H1 (cell line): ENCODE results near the gene ARHGAP24. TPM values are rescaled to one million over a fixed set of nuclear protein-coding genes. Genes with fewer than 3 reads are reported as not detected.
A peak's percentile ranks its signal among the peaks of the same experiment; 100 is the strongest.

ENCODE experiments used
- CTCF ChIA-PET: fragments of 300-600 bp; sonication (Branson Sonifier 250); formaldehyde crosslinking; loops from one replicate; lab custom pipeline; 2021; ENCODE audit not compliant: partially characterized antibody; lab: Charles Lee
- POLR2A ChIA-PET: fragments of 300-600 bp; sonication (Branson Sonifier 250); formaldehyde crosslinking; loops from one replicate; lab custom pipeline; 2021; ENCODE audit warnings: inconsistent platforms; ENCODE audit not compliant: partially characterized antibody; lab: Charles Lee
- DNase-seq, 2 experiments: peaks; one replicate each; pipeline versions ENCODE4 v3.0.0 to v3.0.0-alpha.2; 2010 to 2022; ENCODE audit warnings: low spot score in 2 of 2, low read depth in 1 of 2, mixed read lengths in 1 of 2
- FAIRE-seq: peaks from 2 replicates; lab custom pipeline; 2011; peaks lifted over from hg19 to GRCh38; lab: Jason Lieb, UNC
- H2AFZ ChIP-seq: 2 replicates; pipeline ENCODE4 v1.8.1; 2012; ENCODE audit warnings: low read length, inconsistent platforms
- H2AK5ac ChIP-seq: 2 replicates; pipeline ENCODE4 v1.6.1; 2013; ENCODE audit warnings: low read depth, low read length
- H2BK120ac ChIP-seq: replicated peaks from 2 replicates; pipeline ENCODE3; 2013; ENCODE audit warnings: low read depth, low read length, inconsistent platforms
- H2BK12ac ChIP-seq: 2 replicates; pipeline ENCODE4 v1.6.1; 2013; ENCODE audit warnings: low read depth, low read length
- H2BK15ac ChIP-seq: 2 replicates; pipeline ENCODE4 v1.6.1; 2013; ENCODE audit warnings: low read length
- H2BK20ac ChIP-seq: 2 replicates; pipeline ENCODE4 v1.6.1; 2013; ENCODE audit warnings: low read length
- H2BK5ac ChIP-seq: 2 replicates; pipeline ENCODE4 v1.6.1; 2013; ENCODE audit warnings: low read depth, low read length
- H3K14ac ChIP-seq: 2 replicates; pipeline ENCODE4 v1.6.1; 2013; ENCODE audit warnings: inconsistent platforms; ENCODE audit not compliant: insufficient read length
- H3K18ac ChIP-seq: 2 replicates; pipeline ENCODE4 v1.6.1; 2013; ENCODE audit warnings: low read length; ENCODE audit errors: extremely low read depth
- H3K23ac ChIP-seq: 2 replicates; pipeline ENCODE4 v1.6.1; 2013; ENCODE audit warnings: inconsistent platforms; ENCODE audit not compliant: insufficient read length
- H3K23me2 ChIP-seq: 2 replicates; pipeline ENCODE4 v1.6.1; 2013; ENCODE audit warnings: low read depth, low read length
- H3K27ac ChIP-seq: 2 replicates; pipeline ENCODE4 v1.6.1; 2011; ENCODE audit warnings: low read depth, low read length, inconsistent platforms
- H3K27me3 ChIP-seq, 4 experiments: replicated peaks in 1 of 4; 1 replicate in 1 of 4; 2 replicates in 3 of 4; pipeline versions ENCODE4 v1.6.1 to v1.8.1; 2011 to 2013; ENCODE audit warnings: low read length in 3 of 4, mild to moderate bottlenecking in 3 of 4, inconsistent platforms in 2 of 4, mixed read lengths in 2 of 4, moderate library complexity in 1 of 4; ENCODE audit not compliant: control insufficient read depth in 3 of 4, insufficient read depth in 3 of 4; ENCODE audit errors: extremely low read depth in 1 of 4
- H3K36me3 ChIP-seq, 4 experiments: 2 replicates each; pipeline versions ENCODE4 v1.6.1 to v1.8.1; 2011 to 2013; ENCODE audit warnings: mild to moderate bottlenecking in 4 of 4, low read length in 3 of 4, moderate library complexity in 2 of 4, control low read depth in 1 of 4, inconsistent platforms in 1 of 4; ENCODE audit not compliant: insufficient read depth in 4 of 4, control insufficient read depth in 2 of 4
- H3K4ac ChIP-seq: replicated peaks from 2 replicates; pipeline ENCODE3; 2013; ENCODE audit warnings: low read length, low read depth, mixed read lengths, inconsistent platforms; ENCODE audit not compliant: insufficient read length
- H3K4me1 ChIP-seq, 4 experiments: replicated peaks in 1 of 4; 1 replicate in 1 of 4; 2 replicates in 3 of 4; pipeline versions ENCODE4 v1.6.1 to v1.8.1; 2011 to 2013; ENCODE audit warnings: low read length in 3 of 4, inconsistent platforms in 2 of 4, mixed read lengths in 1 of 4; ENCODE audit not compliant: insufficient read depth in 4 of 4, control insufficient read depth in 3 of 4
- H3K4me2 ChIP-seq, 2 experiments: 2 replicates each; pipeline versions ENCODE4 v1.6.1 to v1.8.1; 2011 to 2013; ENCODE audit warnings: low read depth in 2 of 2, low read length in 2 of 2, control low read depth in 1 of 2, inconsistent platforms in 1 of 2, mild to moderate bottlenecking in 1 of 2; ENCODE audit not compliant: insufficient read depth in 1 of 2
- H3K4me3 ChIP-seq, 4 experiments: fragments of 200-600, 300-600 bp in 1 of 4; sonication (generic), shearing (Covaris generic), sonication (Bioruptor Twin) in 1 of 4; 2 replicates each; pipeline versions ENCODE4 v1.5.1 to v1.8.1; 2011 to 2016; ENCODE audit warnings: low read length in 4 of 4, low read depth in 3 of 4, control low read depth in 2 of 4, inconsistent platforms in 2 of 4, mild to moderate bottlenecking in 2 of 4, mixed read lengths in 1 of 4, moderate library complexity in 1 of 4; ENCODE audit not compliant: insufficient read depth in 2 of 4; ENCODE audit errors: extremely low read depth in 1 of 4
- H3K56ac ChIP-seq: replicated peaks from 2 replicates; pipeline ENCODE3; 2013; ENCODE audit warnings: low read depth, mild to moderate bottlenecking, mixed read lengths, low read length, inconsistent platforms; ENCODE audit not compliant: insufficient read length
- H3K79me1 ChIP-seq: 2 replicates; pipeline ENCODE4 v1.6.1; 2013; ENCODE audit warnings: low read depth, low read length, control low read depth
- H3K79me2 ChIP-seq, 2 experiments: 2 replicates each; pipeline versions ENCODE4 v1.6.1 to v1.8.1; 2012 to 2013; ENCODE audit warnings: low read length in 2 of 2, mild to moderate bottlenecking in 2 of 2, inconsistent platforms in 1 of 2; ENCODE audit not compliant: insufficient read depth in 2 of 2, control insufficient read depth in 1 of 2
- H3K9ac ChIP-seq, 4 experiments: replicated peaks in 1 of 4; 1 replicate in 1 of 4; 2 replicates in 3 of 4; pipeline versions ENCODE4 v1.6.1 to v1.8.1; 2011 to 2013; ENCODE audit warnings: low read depth in 3 of 4, low read length in 3 of 4, control low read depth in 2 of 4, mild to moderate bottlenecking in 2 of 4, moderate library complexity in 2 of 4, inconsistent platforms in 1 of 4; ENCODE audit errors: extremely low read depth in 1 of 4
- H3K9me3 ChIP-seq, 2 experiments: 2 replicates each; pipeline versions ENCODE4 v1.6.1 to v1.8.1; 2012 to 2013; ENCODE audit warnings: mild to moderate bottlenecking in 2 of 2, moderate library complexity in 2 of 2, control low read depth in 1 of 2, inconsistent platforms in 1 of 2, low read depth in 1 of 2, low read length in 1 of 2, mixed read lengths in 1 of 2; ENCODE audit not compliant: insufficient read depth in 2 of 2
- H4K20me1 ChIP-seq, 2 experiments: replicated peaks in 1 of 2; 2 replicates each; pipeline versions ENCODE3 to v1.8.1; 2011 to 2013; ENCODE audit warnings: inconsistent platforms in 2 of 2, low read length in 2 of 2, mild to moderate bottlenecking in 1 of 2; ENCODE audit not compliant: insufficient read depth in 2 of 2, control insufficient read depth in 1 of 2
- H4K5ac ChIP-seq: 2 replicates; pipeline ENCODE4 v1.6.1; 2013; ENCODE audit warnings: low read length, low read depth, mixed read lengths, inconsistent platforms; ENCODE audit not compliant: insufficient read length
- H4K8ac ChIP-seq: 2 replicates; pipeline ENCODE4 v1.8.0; 2013; ENCODE audit warnings: mild to moderate bottlenecking, moderate library complexity, low read length, inconsistent platforms; ENCODE audit not compliant: insufficient read depth; ENCODE audit errors: extremely low read depth
- H4K91ac ChIP-seq: replicated peaks from 2 replicates; pipeline ENCODE3; 2013; ENCODE audit warnings: low read length, mixed read lengths, inconsistent platforms; ENCODE audit not compliant: insufficient read length
- CREB1 ChIP-seq: IDR thresholded peaks from 2 replicates; pipeline ENCODE4 v1.6.1; 2012; ENCODE audit warnings: inconsistent platforms
- HDAC2 ChIP-seq, 2 experiments: fragments of 300-600 bp in 1 of 2; sonication (generic) in 1 of 2; IDR thresholded peaks; 2 replicates each; pipeline ENCODE4 v1.6.1; 2011 to 2012; ENCODE audit warnings: low read depth in 2 of 2, low read length in 2 of 2, mild to moderate bottlenecking in 2 of 2, moderate library complexity in 2 of 2, borderline replicate concordance in 1 of 2, inconsistent platforms in 1 of 2
- KDM4A ChIP-seq: IDR thresholded peaks from one replicate; pipeline ENCODE4 v1.7.1; 2012; ENCODE audit warnings: low read depth, mild to moderate bottlenecking, moderate library complexity, low read length, inconsistent platforms; ENCODE audit not compliant: severe bottlenecking
- SP2 ChIP-seq: IDR thresholded peaks from 2 replicates; pipeline ENCODE4 v1.6.1; 2012; ENCODE audit warnings: mild to moderate bottlenecking, low read length, inconsistent platforms
- TBP ChIP-seq: IDR thresholded peaks from 2 replicates; pipeline ENCODE4 v1.6.1; 2011; ENCODE audit warnings: low read depth, low read length, improper control_type of control experiment
- WGBS, 2 experiments: shearing (Covaris generic) in 1 of 2; methylation state at CpG; one replicate each; pipeline versions ENCODE4 v1.1.6 to v1.1.7; 2013 to 2015; ENCODE audit warnings: low lambda C conversion rate in 2 of 2, mixed read lengths in 2 of 2, inconsistent platforms in 1 of 2, low coverage in 1 of 2, missing lambda C conversion rate in 1 of 2; ENCODE audit not compliant: insufficient replicate concordance in 2 of 2, insufficient coverage in 1 of 2, insufficient read length in 1 of 2; ENCODE audit errors: extremely low coverage in 1 of 2, missing lambda C conversion rate in 1 of 2; 5-methylcytosine and 5-hydroxymethylcytosine counted together
- polyA plus RNA-seq, 7 experiments: library from polyadenylated mRNA; depleted of rRNA in 3 of 7; stranded (reverse) in 5 of 7; unstranded in 2 of 7; fragments of >200 nt in 5 of 7; fragments of 200-250 nt in 2 of 7; gene quantifications; 1 replicate in 5 of 7; 2 replicates in 1 of 7; 4 replicates in 1 of 7; pipeline versions ENCODE4 v1.2.1 to v1.2.3, GENCODE V29; 2011 to 2013; ENCODE audit warnings: missing spikeins in 2 of 7, mixed read lengths in 2 of 7
- total RNA-seq: library from RNA; stranded (reverse); fragmentation: NEBNext Ultra II Directional; extraction: Animal tissue kit (Norgen Biotek cat#: 25700); gene quantifications from 2 replicates; pipeline ENCODE4 v1.2.1, GENCODE V29; 2021

Gene ARHGAP24
- total and polyA plus RNA-seq, 2 of the 8 experiments (the other 6 are each of a cell fraction or from before 2014, with no cell fraction given), result 0.08 to 0.50 TPM

- Histone ChIP-seq H3K4me2 (no peak overlapping the region), H2AFZ (peak overlapping the region; percentile 40; the same call in 1 of the 2 replicates), H3K23me2 (no peaks in the 10 kb centered on the region), H2BK15ac (no peak overlapping the region), H3K4me1 (peaks cover 0 to 3% (median 1%) of the 10 kb centered on the region in 4 experiments; a peak in 1 of 7 replicates), H3K36me3 (no peaks in the 10 kb centered on the region), H3K9me3 (no peaks in the 10 kb centered on the region), H3K27ac (no peak overlapping the region), H3K56ac (no peak overlapping the region), H3K27me3 (no peaks in the 10 kb centered on the region), H4K20me1 (peaks cover 0 to 1% of the 10 kb centered on the region in 2 experiments), H3K23ac (no peak overlapping the region), H3K79me2 (no peaks in the 10 kb centered on the region), H4K91ac (no peak overlapping the region), H3K79me1 (no peaks in the 10 kb centered on the region), H2AK5ac (no peak overlapping the region), H3K14ac (no peak overlapping the region), H2BK20ac (no peak overlapping the region), H3K9ac (no peak overlapping the region), H2BK120ac (no peak overlapping the region), H2BK12ac (no peak overlapping the region), H2BK5ac (no peak overlapping the region), H3K4ac (no peak overlapping the region), H3K4me3 (no peak overlapping the region), H4K5ac (no peak overlapping the region), H3K18ac (no peak overlapping the region), H4K8ac (no peak overlapping the region)
- ChIA-PET POLR2A (no interaction called here), CTCF (no interaction called here)
- DNase-seq (no peak), FAIRE-seq (no peak)
- WGBS, 2 experiments, result 84% methylated on average over 4 of the region's 4 CpGs; no CpG with 5 or more reads in 1 of the 2 experiments
- TF ChIP-seq TBP (no peak), KDM4A (no peak), SP2 (no peak), HDAC2 (IDR thresholded peaks at IDR 0.05; ENCODE audit: borderline replicate concordance in 1 of 2, low read depth in 2 of 2, low read length in 2 of 2) (no peak), CREB1 (no peak)
These were observed 176.0 kb downstream of the ARHGAP24 start for GRCh38 chr4:85650908-85651307.
